GM13977 (cell line): ENCODE data around the gene QSOX1.

Source experiments
- DNase-seq: peaks from one replicate; pipeline ENCODE4 v3.0.0; 2012; ENCODE audit warnings: low spot score
- in situ Hi-C: fragments of 300-500 bp; cut with MboI; formaldehyde crosslinking; loops from one replicate; pipeline ENCODE4 v1.12.0; 2022; ENCODE audit warnings: low sequenced_read_pairs, low pct_unique_long_range_greater_than_20kb, mixed read lengths, inconsistent platforms; ENCODE audit not compliant: unreplicated experiment
- TF ChIP-seq, protein P1 (sequence below): IDR thresholded peaks from 2 replicates; pipeline ENCODE4 v1.5.1; 2012; ENCODE audit warnings: mild to moderate bottlenecking, control low read depth; ENCODE audit not compliant: insufficient read depth; ENCODE audit errors: extremely low read depth, missing control alignments

The QSOX1 gene

GRCh38 chr1:180167721-180168467, 13.2 kb downstream of the QSOX1 start:
- TF ChIP-seq, protein P1, sequence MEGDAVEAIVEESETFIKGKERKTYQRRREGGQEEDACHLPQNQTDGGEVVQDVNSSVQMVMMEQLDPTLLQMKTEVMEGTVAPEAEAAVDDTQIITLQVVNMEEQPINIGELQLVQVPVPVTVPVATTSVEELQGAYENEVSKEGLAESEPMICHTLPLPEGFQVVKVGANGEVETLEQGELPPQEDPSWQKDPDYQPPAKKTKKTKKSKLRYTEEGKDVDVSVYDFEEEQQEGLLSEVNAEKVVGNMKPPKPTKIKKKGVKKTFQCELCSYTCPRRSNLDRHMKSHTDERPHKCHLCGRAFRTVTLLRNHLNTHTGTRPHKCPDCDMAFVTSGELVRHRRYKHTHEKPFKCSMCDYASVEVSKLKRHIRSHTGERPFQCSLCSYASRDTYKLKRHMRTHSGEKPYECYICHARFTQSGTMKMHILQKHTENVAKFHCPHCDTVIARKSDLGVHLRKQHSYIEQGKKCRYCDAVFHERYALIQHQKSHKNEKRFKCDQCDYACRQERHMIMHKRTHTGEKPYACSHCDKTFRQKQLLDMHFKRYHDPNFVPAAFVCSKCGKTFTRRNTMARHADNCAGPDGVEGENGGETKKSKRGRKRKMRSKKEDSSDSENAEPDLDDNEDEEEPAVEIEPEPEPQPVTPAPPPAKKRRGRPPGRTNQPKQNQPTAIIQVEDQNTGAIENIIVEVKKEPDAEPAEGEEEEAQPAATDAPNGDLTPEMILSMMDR: no peak
- DNase-seq: no peak
- in situ Hi-C loops: loop anchor here (10.0 kb wide), 1 partner anchor 293 kb away; the partner anchor contains the start of gene TOR1AIP2

- TF ChIP-seq, protein P1: peak; percentile 68
- in situ Hi-C loops: loop anchor here (10.0 kb wide), 1 partner anchor 294 kb away; the partner anchor contains the start of gene TOR1AIP2
- peak; percentile 68 for DNase-seq
Measured at GRCh38 chr1:180168786-180169639, 14.3 kb downstream of the QSOX1 start.

DNA sequence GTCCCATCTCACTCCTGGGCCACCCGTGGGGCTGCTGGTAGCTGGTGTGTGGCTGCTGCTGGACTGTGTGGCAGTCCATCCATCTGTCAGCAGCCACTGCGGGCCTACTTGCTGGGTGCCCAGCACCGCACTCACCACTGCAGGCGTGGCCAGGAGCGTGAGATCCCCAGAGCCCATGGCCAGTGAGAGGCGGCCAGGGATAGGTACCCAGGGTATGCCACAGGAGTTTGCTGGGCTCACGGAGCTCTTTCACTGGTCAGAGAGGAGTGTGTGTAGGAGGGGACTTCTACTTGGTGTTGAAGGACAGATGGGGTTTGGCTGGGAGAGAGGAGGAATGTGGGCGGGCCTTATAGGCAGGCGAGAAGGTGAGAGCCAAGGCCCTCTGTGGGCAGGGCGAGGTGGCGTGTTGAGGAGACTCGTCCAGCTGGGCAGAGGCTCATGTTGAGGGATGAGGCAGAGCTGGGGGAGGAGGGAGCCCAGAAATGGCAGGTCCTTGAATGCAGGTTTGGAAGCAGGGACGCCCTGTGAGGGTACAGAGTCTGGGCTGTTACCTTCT, 15.0 kb downstream of the QSOX1 start:
- in situ Hi-C loops: loop anchor here (10.0 kb wide), 1 partner anchor 295 kb away; the partner anchor contains the start of gene TOR1AIP2
- TF ChIP-seq, protein P1: no peak
- no peak for DNase-seq

GRCh38 chr1:180170546-180171151, 16.0 kb downstream of the QSOX1 start:
- TF ChIP-seq, protein P1: no peak
- DNase-seq: no peak
- in situ Hi-C loops: no loop called here

DNA sequence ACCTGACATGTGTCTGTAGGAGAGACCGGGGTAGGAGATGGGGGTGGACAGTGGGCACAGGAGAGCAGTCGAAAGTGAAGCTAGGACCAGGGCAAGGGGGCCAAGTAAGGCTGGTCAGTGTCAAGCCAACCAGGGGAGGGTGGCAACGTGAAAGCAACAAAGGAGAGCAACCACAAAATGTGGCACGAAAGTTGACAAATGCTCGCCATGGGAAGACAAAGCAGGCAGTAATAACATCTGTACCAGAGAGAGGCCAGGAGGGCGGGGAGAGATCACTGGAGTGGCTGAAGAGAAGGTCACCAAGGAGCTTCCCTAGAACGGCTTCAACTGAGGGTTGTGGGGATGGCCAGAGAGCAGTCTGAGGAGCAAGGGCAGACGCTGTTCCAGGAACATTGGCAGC, 17.0 kb downstream of the QSOX1 start:
- TF ChIP-seq, protein P1: no peak
- in situ Hi-C loops: no loop called here
- no peak for DNase-seq

DNA sequence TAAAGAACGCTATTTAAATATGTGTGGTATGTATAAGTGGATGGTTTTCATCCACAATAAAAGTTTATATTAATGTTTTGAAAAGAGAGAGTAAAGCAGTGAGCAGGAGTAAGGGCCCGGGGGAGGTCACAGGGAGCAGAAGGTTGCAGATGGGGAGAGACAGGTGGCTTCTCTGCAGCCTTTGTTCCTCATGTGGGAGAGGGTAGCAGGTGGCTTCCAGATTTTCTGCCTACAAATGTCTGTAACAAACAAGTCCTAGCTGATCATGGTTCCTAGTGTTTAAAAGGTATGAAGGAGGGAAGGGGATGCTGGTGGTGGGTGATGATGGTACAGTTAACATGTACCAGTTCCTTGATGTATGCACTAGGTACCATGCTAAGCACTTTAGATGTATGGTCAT, 18.8 kb downstream of the QSOX1 start:
- in situ Hi-C loops: no loop called here
- TF ChIP-seq, protein P1: no peak
- DNase-seq: no peak
